HUES64 (cell line): ENCODE results near the gene IL18.

Experiments
- H3K27ac ChIP-seq: 2 replicates; pipeline ENCODE4 v1.7.0; 2013; ENCODE audit warnings: low read depth, low read length, inconsistent platforms
- H3K27me3 ChIP-seq: 2 replicates; pipeline ENCODE4 v1.6.1; 2013; ENCODE audit warnings: mild to moderate bottlenecking, low read length; ENCODE audit not compliant: insufficient read depth
- H3K36me3 ChIP-seq: 2 replicates; pipeline ENCODE4 v1.6.1; 2013; ENCODE audit warnings: mild to moderate bottlenecking, low read length; ENCODE audit not compliant: insufficient read depth
- H3K4me1 ChIP-seq: 2 replicates; pipeline ENCODE4 v1.6.1; 2013; ENCODE audit warnings: mild to moderate bottlenecking, low read length, moderate library complexity; ENCODE audit not compliant: insufficient read depth
- H3K4me3 ChIP-seq: 2 replicates; pipeline ENCODE4 v1.5.1; 2013; ENCODE audit warnings: mild to moderate bottlenecking, low read length, moderate library complexity
- H3K9ac ChIP-seq: 2 replicates; pipeline ENCODE4 v1.6.1; 2013; ENCODE audit warnings: mild to moderate bottlenecking, low read depth, low read length
- H3K9me3 ChIP-seq: 2 replicates; pipeline ENCODE4 v1.6.1; 2013; ENCODE audit warnings: low read depth, low read length; ENCODE audit not compliant: insufficient read depth
- WGBS: fragments of 150-250, 120-280 bp; methylation state at CpG from one replicate; pipeline ENCODE4 v1.1.7; 2013; ENCODE audit warnings: missing lambda C conversion rate; 5-methylcytosine and 5-hydroxymethylcytosine counted together

The IL18 gene

GRCh38 chr11:112186304-112186703 lies 22.4 kb upstream of the IL18 start:
- Histone ChIP-seq H3K27me3 (no peaks in the 10 kb centered on the region), H3K4me3 (no peak overlapping the region), H3K27ac (no peak overlapping the region), H3K9me3 (no peaks in the 10 kb centered on the region), H3K36me3 (no peaks in the 10 kb centered on the region), H3K4me1 (no peaks in the 10 kb centered on the region), H3K9ac (no peak overlapping the region)

DNA sequence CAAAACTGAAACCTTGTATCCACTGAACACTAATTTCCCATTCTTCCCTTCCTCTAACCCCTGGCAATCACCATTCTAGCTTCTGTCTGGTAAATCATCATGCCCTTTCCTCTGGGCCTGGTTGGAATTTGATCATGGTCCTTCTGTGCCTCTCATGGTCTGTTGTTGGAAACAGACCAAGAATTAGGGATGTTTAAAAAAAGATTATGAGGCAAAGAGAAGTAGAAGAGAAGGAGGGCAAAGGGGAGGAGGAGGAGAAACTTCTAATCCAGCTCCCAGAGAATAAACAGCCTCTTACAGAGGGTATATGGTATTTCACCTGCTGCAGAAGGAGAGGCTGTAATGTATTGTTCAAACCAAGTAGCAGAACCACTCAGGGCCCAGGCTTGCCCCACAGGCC lies 22.0 kb upstream of the IL18 start:
- no peaks in the 10 kb centered on the region for H3K9me3 ChIP-seq
- no peak overlapping the region for H3K27ac ChIP-seq
- no peaks in the 10 kb centered on the region for H3K4me1 ChIP-seq
- H3K36me3 ChIP-seq, result no peaks in the 10 kb centered on the region
- no peak overlapping the region for H3K9ac ChIP-seq
- H3K4me3 ChIP-seq, result no peak overlapping the region
- H3K27me3 ChIP-seq, result no peaks in the 10 kb centered on the region

- no peaks in the 10 kb centered on the region for H3K4me1 ChIP-seq
- WGBS, result 76% methylated on average over 1 of the region's 1 CpG
Observed at GRCh38 chr11:112182867-112183266, 19.0 kb upstream of the IL18 start.

DNA sequence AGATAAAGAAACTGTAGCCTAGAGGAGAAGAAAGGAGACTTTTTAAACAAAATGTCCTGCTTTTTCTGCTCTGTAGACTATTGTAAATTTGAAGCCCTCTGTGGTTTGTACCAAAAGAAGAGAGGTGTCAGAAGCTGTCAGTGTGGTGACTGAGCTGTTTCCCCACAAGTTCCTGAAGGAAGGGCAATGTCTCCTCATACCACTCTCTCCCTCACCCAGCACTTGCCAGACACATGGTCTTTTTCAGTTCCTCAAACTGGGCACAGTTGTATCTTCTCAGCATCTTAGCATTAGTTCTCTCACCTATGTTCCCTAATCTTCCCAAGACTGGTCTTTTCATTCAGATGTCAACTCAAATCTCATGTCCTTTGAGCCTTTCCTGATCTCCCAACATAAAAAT lies 15.7 kb upstream of the IL18 start:
- H3K27ac ChIP-seq, result no peak overlapping the region
- no peak overlapping the region for H3K4me3 ChIP-seq
- no peaks in the 10 kb centered on the region for H3K9me3 ChIP-seq
- H3K36me3 ChIP-seq, result no peaks in the 10 kb centered on the region
- no peaks in the 10 kb centered on the region for H3K4me1 ChIP-seq
- no peak overlapping the region for H3K9ac ChIP-seq
- H3K27me3 ChIP-seq, result 0 out of 2 replicates have a peak, but pooled peaks cover 2% of the 10 kb centered on the region

More at GRCh38 chr11:112182867-112183266, 19.0 kb upstream of the IL18 start:
- Histone ChIP-seq H3K4me3 (no peak overlapping the region), H3K9ac (no peak overlapping the region), H3K9me3 (no peaks in the 10 kb centered on the region), H3K27ac (no peak overlapping the region), H3K27me3 (no peaks in the 10 kb centered on the region), H3K36me3 (no peaks in the 10 kb centered on the region)

GRCh38 chr11:112178936-112179335 lies 15.0 kb upstream of the IL18 start:
- Histone ChIP-seq H3K36me3 (no peaks in the 10 kb centered on the region), H3K4me3 (no peak overlapping the region), H3K27ac (no peak overlapping the region), H3K9me3 (no peaks in the 10 kb centered on the region), H3K27me3 (0 out of 2 replicates have a peak, but pooled peaks cover 2% of the 10 kb centered on the region), H3K9ac (no peak overlapping the region), H3K4me1 (no peaks in the 10 kb centered on the region)
- 92% methylated on average over 3 of the region's 3 CpGs for WGBS

- H3K4me1 ChIP-seq, result no peaks in the 10 kb centered on the region
- 100% methylated on average over 1 of the region's 1 CpG for WGBS
Observed at GRCh38 chr11:112178428-112178827, 14.5 kb upstream of the IL18 start.

GRCh38 chr11:112177589-112177988 lies 13.7 kb upstream of the IL18 start:
- Histone ChIP-seq H3K9me3 (no peaks in the 10 kb centered on the region), H3K4me3 (no peak overlapping the region), H3K27me3 (0 out of 2 replicates have a peak, but pooled peaks cover 2% of the 10 kb centered on the region), H3K36me3 (no peaks in the 10 kb centered on the region), H3K9ac (no peak overlapping the region), H3K27ac (no peak overlapping the region), H3K4me1 (no peaks in the 10 kb centered on the region)
- 88% methylated on average over 4 of the region's 4 CpGs for WGBS

More at GRCh38 chr11:112178428-112178827, 14.5 kb upstream of the IL18 start:
- Histone ChIP-seq H3K4me3 (no peak overlapping the region), H3K27ac (no peak overlapping the region), H3K36me3 (no peaks in the 10 kb centered on the region), H3K27me3 (0 out of 2 replicates have a peak, but pooled peaks cover 2% of the 10 kb centered on the region), H3K9me3 (no peaks in the 10 kb centered on the region), H3K9ac (no peak overlapping the region)

- no peak overlapping the region for H3K9ac ChIP-seq
- no peak overlapping the region for H3K27ac ChIP-seq
- WGBS, result no CpG with 5 or more reads among the region's 1 CpG
- H3K9me3 ChIP-seq, result no peaks in the 10 kb centered on the region
- H3K36me3 ChIP-seq, result no peaks in the 10 kb centered on the region
- 0 out of 2 replicates have a peak, but pooled peaks cover 2% of the 10 kb centered on the region for H3K27me3 ChIP-seq
- H3K4me1 ChIP-seq, result no peaks in the 10 kb centered on the region
- H3K4me3 ChIP-seq, result no peak overlapping the region
Observed at GRCh38 chr11:112176077-112176476, 12.2 kb upstream of the IL18 start.

- H3K9ac ChIP-seq, result no peak overlapping the region
- H3K4me1 ChIP-seq, result no peaks in the 10 kb centered on the region
- 0 out of 2 replicates have a peak, but pooled peaks cover 2% of the 10 kb centered on the region for H3K27me3 ChIP-seq
- H3K9me3 ChIP-seq, result no peaks in the 10 kb centered on the region
- peak overlapping the region; percentile 42 for H3K4me3 ChIP-seq
- no peaks in the 10 kb centered on the region for H3K36me3 ChIP-seq
- no peak overlapping the region for H3K27ac ChIP-seq
- 78% methylated on average over 4 of the region's 4 CpGs for WGBS
Observed at GRCh38 chr11:112175599-112175952, 11.7 kb upstream of the IL18 start.

DNA sequence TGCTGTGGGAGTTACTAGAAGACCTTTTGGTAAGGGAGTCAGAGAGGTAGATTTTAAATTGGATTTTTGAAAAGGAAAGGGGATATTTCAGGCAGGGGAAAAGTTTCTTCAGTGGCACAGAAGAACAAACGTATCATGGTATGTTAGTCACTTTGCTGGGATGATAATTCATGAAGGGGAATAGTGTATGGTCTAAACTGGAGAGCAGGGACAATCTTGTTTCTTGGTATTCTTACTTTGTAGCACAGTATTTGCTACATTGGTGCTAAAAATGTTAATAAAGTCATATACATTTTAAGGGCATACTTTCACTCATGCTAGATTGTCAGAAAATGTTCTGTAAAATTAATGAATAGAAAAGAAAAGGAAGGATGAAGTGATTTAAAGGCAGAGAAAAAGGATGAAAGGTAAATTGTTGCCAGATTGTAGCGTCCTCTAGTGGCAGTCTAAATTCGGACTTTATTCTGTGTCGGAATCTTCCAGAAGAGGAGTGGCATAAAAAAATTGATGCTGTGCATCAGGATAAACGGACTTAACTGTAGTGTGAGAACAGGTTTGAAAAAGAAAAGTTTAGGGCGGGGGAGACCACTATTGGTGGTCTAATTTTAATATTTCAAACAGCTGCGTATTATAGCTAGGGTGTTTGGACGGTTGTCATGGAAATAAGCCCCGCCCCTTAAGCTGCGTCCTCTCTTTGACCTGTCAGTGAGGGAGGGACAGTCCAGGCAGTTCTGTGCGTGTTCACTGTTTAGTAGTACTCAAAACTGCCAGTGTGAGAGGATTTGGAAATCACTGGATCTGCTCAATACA lies 11.1 kb upstream of the IL18 start, which contains the start of gene BCO2:
BCO2 (plus strand) TSS at position 724 of the 810 bp plus-strand sequence. CDS start 90 bp downstream, outside the sequence.
- Histone ChIP-seq H3K27me3 (0 out of 2 replicates have a peak, but pooled peaks cover 2% of the 10 kb centered on the region), H3K4me3 (peak within 1 kb of the TSS; percentile 42), H3K4me1 (no peaks in the 10 kb centered on the region), H3K36me3 (no peaks in the 10 kb centered on the region), H3K9me3 (no peaks in the 10 kb centered on the region), H3K9ac (no peak within 1 kb of the TSS), H3K27ac (no peak within 1 kb of the TSS)
- 5% methylated on average over 11 of the region's 11 CpGs for WGBS

DNA sequence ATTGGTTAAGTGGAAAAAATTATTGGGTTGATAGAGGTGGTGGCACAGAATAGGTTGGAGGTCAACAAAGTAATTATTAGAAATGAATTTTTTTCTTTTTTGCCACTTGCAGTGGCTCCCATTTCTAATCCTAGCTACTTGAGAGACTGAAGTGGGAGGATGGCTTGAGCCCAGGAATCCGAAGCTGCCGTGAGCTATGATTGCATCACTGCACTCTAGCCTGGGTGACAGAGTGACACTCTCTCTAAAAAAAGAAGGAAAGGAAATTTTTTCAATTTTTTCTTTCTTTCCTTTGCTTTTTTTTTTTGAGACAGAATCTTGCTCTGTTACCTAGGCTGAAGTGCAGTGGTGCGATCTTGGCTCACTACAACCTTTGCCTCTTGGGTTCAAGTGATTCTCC lies 9.3 kb upstream of the IL18 start:
- Histone ChIP-seq H3K27me3 (0 out of 2 replicates have a peak, but pooled peaks cover 2% of the 10 kb centered on the region), H3K27ac (no peak overlapping the region), H3K4me3 (no peak overlapping the region), H3K36me3 (no peaks in the 10 kb centered on the region), H3K4me1 (no peaks in the 10 kb centered on the region), H3K9me3 (no peaks in the 10 kb centered on the region), H3K9ac (no peak overlapping the region)
- 99% methylated on average over 3 of the region's 3 CpGs for WGBS
